Thyroid gland (tissue), 4 donors: ENCODE measurements around the gene ABCD3. TPM values are rescaled to one million over a fixed set of nuclear protein-coding genes. Genes with fewer than 3 reads are reported as not detected.
"Not testable (repeated sequence)": the region's sequence is repeated elsewhere in the genome, so short reads cannot be mapped to it uniquely, and the experiment has no call there.

Source experiments
- DNase-seq, 2 donors: peaks; one replicate each; pipeline ENCODE4 v3.0.0-alpha.2; 2019
- H3K27ac ChIP-seq, 3 donors: fragments of 200-600 bp; sonication (generic); 1 replicate in 2 of 3; 2 replicates in 1 of 3; pipeline ENCODE4 v1.5.1; 2016 to 2019; ENCODE audit warnings: mild to moderate bottlenecking in 1 of 3, moderate library complexity in 1 of 3
- H3K27me3 ChIP-seq: fragments of 200-600 bp; sonication (generic); one replicate; pipeline ENCODE4 v1.5.1; 2019
- H3K36me3 ChIP-seq, 2 donors: fragments of 200-600 bp; sonication (generic); one replicate each; pipeline ENCODE4 v1.5.1; 2016 to 2019
- H3K4me1 ChIP-seq, 2 donors: fragments of 200-600 bp; sonication (generic); one replicate each; pipeline ENCODE4 v1.5.1; 2017 to 2019
- H3K4me3 ChIP-seq, 3 donors: fragments of 200-600 bp; sonication (generic); replicated peaks in 1 of 3; 1 replicate in 2 of 3; 2 replicates in 1 of 3; pipeline ENCODE4 v1.5.1; 2016; ENCODE audit warnings: mild to moderate bottlenecking in 1 of 3
- H3K9me3 ChIP-seq: fragments of 200-600 bp; sonication (generic); one replicate; pipeline ENCODE4 v1.5.1; 2017
- POLR2A ChIP-seq, 2 donors: fragments of 450-650 bp; IDR thresholded peaks; one replicate each; pipeline ENCODE4 v1.6.1; 2017; ENCODE audit warnings: antibody characterized with exemption in 2 of 2, mild to moderate bottlenecking in 2 of 2, moderate library complexity in 1 of 2
- WGBS, 2 donors: methylation state at CpG; one replicate each; pipeline ENCODE4 v1.1.5; 2017; 5-methylcytosine and 5-hydroxymethylcytosine counted together
- intact Hi-C: fragments of 100-400 bp; cut with DNase I; formaldehyde crosslinking; loops from one replicate; pipeline ENCODE4 v1.15.1; 2023
- total RNA-seq, 4 donors: library from RNA; depleted of rRNA; stranded (reverse); fragments of >200 nt; gene quantifications; one replicate each; pipeline ENCODE4 v1.2.3, GENCODE V29; 2016
- TF ChIP-seq, protein P1 (sequence below), 6 experiments: fragments of 200-600 bp in 3 of 6; fragments of 450-650 bp in 3 of 6; sonication (generic) in 3 of 6; IDR thresholded peaks; one replicate each; pipeline ENCODE4 v1.5.1; 2016 to 2019; ENCODE audit warnings: antibody characterized with exemption in 6 of 6, mild to moderate bottlenecking in 2 of 6, inconsistent platforms in 1 of 6, moderate library complexity in 1 of 6

The ABCD3 gene
- total RNA-seq, 4 donors from 2014 or later: 45.3 to 52.1 (median 49.2) TPM

DNA sequence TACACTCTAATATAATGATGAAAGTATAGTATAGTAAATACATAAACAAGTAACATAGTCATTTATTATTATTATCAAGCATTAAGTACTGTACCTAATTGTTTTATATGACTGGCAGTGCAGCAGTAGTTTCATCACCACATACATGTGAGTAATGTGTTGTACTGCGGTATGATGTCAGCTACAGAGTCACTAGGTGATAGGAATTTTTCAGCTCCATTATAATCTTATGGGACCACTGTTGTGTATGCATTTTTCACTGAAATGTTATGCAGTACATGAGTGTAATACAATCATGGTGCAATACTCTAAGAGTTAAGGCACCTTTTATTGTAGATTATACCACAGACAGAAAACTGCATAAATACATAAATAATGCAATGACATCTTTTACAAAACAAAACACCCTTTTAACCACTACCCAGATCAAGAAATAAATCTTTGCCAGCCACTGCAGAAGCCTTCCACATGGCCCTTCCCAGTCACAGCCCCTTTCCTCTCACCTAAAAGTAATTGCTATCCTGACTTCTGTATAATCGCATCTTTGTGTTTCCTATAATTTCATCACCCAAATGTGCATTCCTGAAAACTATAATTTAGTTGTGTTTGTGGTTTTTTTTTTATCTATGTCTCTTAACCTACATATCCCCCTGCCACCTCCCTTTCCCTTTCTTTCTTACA, 16.3 kb downstream of the ABCD3 start:
- Histone ChIP-seq H3K36me3 (no peaks in the 10 kb centered on the region), H3K27me3 (no peaks in the 10 kb centered on the region), H3K4me1 (peaks cover 10 to 11% of the 10 kb centered on the region in 2 donors), H3K9me3 (no peaks in the 10 kb centered on the region), H3K4me3 (no peak overlapping the region), H3K27ac (no peak overlapping the region)
- WGBS, 2 donors: 91 to 92% methylated on average over 2 of the region's 2 CpGs
- intact Hi-C loops: no loop called here
- TF ChIP-seq, protein P1, sequence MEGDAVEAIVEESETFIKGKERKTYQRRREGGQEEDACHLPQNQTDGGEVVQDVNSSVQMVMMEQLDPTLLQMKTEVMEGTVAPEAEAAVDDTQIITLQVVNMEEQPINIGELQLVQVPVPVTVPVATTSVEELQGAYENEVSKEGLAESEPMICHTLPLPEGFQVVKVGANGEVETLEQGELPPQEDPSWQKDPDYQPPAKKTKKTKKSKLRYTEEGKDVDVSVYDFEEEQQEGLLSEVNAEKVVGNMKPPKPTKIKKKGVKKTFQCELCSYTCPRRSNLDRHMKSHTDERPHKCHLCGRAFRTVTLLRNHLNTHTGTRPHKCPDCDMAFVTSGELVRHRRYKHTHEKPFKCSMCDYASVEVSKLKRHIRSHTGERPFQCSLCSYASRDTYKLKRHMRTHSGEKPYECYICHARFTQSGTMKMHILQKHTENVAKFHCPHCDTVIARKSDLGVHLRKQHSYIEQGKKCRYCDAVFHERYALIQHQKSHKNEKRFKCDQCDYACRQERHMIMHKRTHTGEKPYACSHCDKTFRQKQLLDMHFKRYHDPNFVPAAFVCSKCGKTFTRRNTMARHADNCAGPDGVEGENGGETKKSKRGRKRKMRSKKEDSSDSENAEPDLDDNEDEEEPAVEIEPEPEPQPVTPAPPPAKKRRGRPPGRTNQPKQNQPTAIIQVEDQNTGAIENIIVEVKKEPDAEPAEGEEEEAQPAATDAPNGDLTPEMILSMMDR (IDR thresholded peaks at IDR 0.05): no peak
- TF ChIP-seq POLR2A (IDR thresholded peaks at IDR 0.05): no peak
- no peak for DNase-seq

DNA sequence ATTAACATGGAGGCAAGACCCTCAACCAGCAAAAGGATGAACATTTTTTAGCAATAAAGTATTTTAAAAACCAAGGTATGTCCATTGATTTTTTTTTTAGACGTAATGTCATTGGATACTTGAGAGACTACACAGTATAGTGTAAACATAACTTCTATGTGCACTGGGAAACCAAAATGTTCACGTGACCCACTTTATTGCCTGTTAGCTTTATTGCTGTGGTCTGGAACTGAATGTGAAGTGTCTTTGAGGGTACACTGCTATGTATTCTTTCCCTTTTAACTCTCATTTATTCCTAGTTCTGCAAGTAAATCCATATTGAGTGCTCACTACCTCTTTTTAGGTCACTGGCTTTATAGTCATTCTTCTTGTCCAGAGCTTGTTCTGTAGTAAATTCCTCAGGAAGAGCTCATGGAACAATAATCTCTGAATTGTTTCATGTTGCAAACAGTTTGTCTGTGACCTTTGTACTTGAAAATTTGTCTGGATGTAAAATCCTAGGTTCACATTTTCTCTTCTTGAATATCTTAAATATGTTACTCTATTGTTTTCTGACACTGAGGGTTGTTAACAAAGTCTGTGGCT, 20.6 kb downstream of the ABCD3 start:
- 83 to 84% methylated on average over 2 of the region's 2 CpGs for WGBS, 2 donors
- no peaks in the 10 kb centered on the region for H3K9me3 ChIP-seq
- H3K4me3 ChIP-seq: no peak overlapping the region
- no peak for DNase-seq
- H3K27me3 ChIP-seq: no peaks in the 10 kb centered on the region
- TF ChIP-seq, protein P1 (IDR thresholded peaks at IDR 0.05): no peak
- no peak for TF ChIP-seq POLR2A (IDR thresholded peaks at IDR 0.05)
- intact Hi-C loops: no loop called here
- H3K36me3 ChIP-seq: no peaks in the 10 kb centered on the region
- H3K4me1 ChIP-seq: peaks cover 10 to 11% of the 10 kb centered on the region in 2 donors
- no peak overlapping the region for H3K27ac ChIP-seq

DNA sequence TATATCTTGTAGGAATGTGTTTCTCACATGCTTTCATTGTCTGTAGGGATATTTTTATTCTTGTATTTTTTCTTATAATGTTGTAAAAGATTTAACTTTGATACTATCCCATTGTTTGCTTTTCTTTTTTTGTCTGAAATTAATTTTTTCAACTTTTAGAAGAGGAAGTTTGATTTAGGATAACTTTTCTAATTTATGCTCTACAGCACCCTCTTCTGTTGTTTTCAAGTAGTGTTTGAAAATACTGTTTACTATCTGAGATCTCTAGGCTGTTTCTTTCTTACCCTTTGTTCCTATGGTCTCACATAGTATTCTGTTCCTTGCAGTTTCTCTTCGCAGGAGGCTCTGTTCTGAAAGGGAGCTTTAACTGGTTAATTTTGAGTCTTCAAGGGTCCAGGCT, 21.9 kb downstream of the ABCD3 start:
- H3K9me3 ChIP-seq: no peaks in the 10 kb centered on the region
- H3K4me1 ChIP-seq: peaks cover 10 to 11% of the 10 kb centered on the region in 2 donors
- intact Hi-C loops: no loop called here
- no peak overlapping the region for H3K27ac ChIP-seq
- 98 to 100% methylated on average over 1 of the region's 1 CpG for WGBS, 2 donors
- no peak overlapping the region for H3K4me3 ChIP-seq
- no peak for TF ChIP-seq POLR2A (IDR thresholded peaks at IDR 0.05)
- TF ChIP-seq, protein P1 (IDR thresholded peaks at IDR 0.05): no peak
- no peak for DNase-seq
- H3K36me3 ChIP-seq: no peaks in the 10 kb centered on the region
- no peaks in the 10 kb centered on the region for H3K27me3 ChIP-seq

DNA sequence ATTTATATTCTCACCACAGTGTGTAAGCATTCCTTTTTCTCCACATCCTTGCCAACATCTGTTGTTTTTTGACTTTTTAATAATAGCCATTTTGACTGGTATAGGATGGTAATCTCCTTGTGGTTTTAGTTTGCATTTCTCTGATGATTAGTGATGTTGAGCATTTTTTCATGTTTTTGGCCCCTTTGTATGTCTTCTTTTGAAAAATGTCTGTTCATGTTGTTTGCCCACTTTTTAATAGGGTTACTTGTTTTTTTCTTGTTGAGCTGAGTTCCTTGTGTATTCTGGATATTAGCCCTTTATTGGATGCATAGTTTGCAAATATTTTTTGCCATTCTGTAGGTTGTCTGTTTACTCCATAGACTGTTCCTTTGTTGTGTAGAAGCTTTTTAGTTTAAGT, 24.9 kb downstream of the ABCD3 start:
- H3K9me3 ChIP-seq, DNase-seq, H3K27ac ChIP-seq, H3K4me3 ChIP-seq, H3K27me3 ChIP-seq, H3K36me3 ChIP-seq, intact Hi-C loops: not testable (repeated sequence)
- peaks cover 10 to 11% of the 10 kb centered on the region in 2 donors for H3K4me1 ChIP-seq

DNA sequence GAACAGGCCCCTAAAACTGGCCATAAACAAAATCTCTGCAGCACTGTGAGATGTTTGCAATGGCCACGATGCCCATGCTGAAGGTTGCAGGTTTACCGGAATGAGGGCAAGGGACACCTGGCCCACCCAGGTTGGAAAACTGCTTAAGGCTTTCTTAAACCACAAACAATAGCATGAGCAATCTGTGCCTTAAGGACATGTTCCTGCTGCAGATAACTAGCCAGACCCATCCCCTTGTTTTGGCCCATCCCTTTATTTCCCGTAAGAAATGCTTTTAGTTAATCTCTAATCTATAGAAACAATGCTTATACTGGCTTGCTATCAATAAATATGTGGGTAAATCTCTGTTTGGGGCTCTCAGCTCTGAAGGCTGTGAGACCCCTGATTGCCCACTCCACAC, 26.6 kb downstream of the ABCD3 start:
- H3K9me3 ChIP-seq, H3K4me1 ChIP-seq, DNase-seq, H3K4me3 ChIP-seq, H3K27me3 ChIP-seq, H3K36me3 ChIP-seq, intact Hi-C loops, H3K27ac ChIP-seq: not testable (repeated sequence)
- WGBS, 2 donors: 85 to 86% methylated on average over 3 of the region's 3 CpGs

DNA sequence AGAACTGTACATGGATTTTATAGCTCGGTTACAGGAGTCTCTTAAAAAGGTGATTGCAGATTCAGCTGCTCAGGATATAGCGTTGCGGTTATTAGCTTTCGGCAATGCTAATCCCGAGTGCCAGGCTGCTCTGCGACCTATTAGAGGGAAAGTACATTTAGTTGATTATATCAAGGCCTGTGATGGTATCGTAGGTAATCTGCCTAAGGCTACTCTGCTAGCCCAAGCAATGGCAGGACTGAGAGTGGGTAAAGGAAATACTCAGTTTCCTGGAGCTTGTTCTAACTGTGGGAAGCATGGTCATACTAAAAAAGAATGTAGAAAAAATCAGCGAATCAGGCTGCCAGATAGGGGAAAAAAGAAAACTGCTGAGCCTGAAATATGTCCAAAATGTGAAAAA, 27.5 kb downstream of the ABCD3 start:
- DNase-seq, intact Hi-C loops, H3K4me3 ChIP-seq, H3K4me1 ChIP-seq, H3K27me3 ChIP-seq, H3K9me3 ChIP-seq, H3K27ac ChIP-seq: not testable (repeated sequence)
- peaks cover 7 to 14% of the 10 kb centered on the region in 2 donors for H3K36me3 ChIP-seq
- 95 to 97% methylated on average over 8 of the region's 8 CpGs for WGBS, 2 donors

DNA sequence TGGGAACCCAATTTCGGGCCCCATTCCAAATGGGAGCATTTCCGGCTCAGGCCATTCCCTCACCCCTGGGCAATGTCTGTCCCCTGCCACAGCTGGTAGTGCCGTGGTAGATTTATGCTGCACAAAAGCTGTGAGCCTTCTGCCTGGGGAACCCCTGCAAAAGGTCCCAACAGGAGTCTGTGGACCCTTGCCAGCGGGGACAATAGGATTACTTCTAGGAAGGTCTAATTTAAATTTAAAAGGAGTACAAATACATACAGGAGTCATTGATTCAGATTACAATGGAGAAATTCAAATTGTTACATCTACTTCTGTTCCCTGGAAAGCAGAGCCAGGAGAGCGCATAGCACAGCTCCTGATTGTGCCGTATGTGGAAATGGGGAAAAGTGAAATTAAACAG, 28.0 kb downstream of the ABCD3 start:
- intact Hi-C loops: not testable (repeated sequence)

DNA sequence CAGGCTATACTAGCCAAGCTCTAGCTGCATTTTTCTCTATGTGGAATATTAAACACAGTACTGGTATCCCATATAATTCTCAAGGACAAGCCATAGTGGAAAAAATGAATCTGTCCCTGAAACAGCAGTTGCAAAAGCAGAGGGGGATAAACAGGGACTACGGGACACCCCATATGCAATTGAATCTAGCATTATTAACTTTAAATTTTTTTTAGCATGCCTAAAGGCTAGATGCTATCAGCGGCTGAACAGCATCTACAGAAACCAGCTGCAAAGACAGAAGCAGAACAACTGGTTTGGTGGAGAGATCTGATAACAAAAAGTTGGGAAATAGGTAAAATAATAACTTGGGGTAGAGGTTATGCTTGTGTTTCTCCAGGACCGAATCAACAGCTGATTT, 30.6 kb downstream of the ABCD3 start:
- not testable (repeated sequence) for H3K9me3 ChIP-seq
- 99 to 100% methylated on average over 3 of the region's 3 CpGs for whole genome bisulfite sequencing, 2 donors

More for the DNA sequence above, 28.0 kb downstream of the ABCD3 start:
- not testable (repeated sequence) for H3K27me3 ChIP-seq, H3K27ac ChIP-seq, DNase-seq, H3K9me3 ChIP-seq, H3K4me1 ChIP-seq, H3K4me3 ChIP-seq
- peaks cover 7 to 14% of the 10 kb centered on the region in 2 donors for H3K36me3 ChIP-seq
- 91 to 96% methylated on average over 6 of the region's 6 CpGs for WGBS, 2 donors

More for the DNA sequence above, 30.6 kb downstream of the ABCD3 start:
- H3K27ac ChIP-seq, DNase-seq, H3K4me1 ChIP-seq, H3K4me3 ChIP-seq, intact Hi-C loops, H3K27me3 ChIP-seq: not testable (repeated sequence)
- peaks cover 7 to 14% of the 10 kb centered on the region in 2 donors for H3K36me3 ChIP-seq
